HG03039 (cell line): Measurements from ENCODE around the gene DEFB119.
"Not testable (repeated sequence)": the region's sequence is repeated elsewhere in the genome, so short reads cannot be mapped to it uniquely, and the experiment has no call there.

Source experiments
- ATAC-seq: cut with Tn5 transposase; IDR thresholded peaks from one replicate; pipeline ENCODE4 v1.9.1; 2021; ENCODE audit warnings: mild to moderate bottlenecking, moderate library complexity; ENCODE audit not compliant: unreplicated experiment

The DEFB119 gene, protein sequence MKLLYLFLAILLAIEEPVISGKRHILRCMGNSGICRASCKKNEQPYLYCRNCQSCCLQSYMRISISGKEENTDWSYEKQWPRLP

DNA sequence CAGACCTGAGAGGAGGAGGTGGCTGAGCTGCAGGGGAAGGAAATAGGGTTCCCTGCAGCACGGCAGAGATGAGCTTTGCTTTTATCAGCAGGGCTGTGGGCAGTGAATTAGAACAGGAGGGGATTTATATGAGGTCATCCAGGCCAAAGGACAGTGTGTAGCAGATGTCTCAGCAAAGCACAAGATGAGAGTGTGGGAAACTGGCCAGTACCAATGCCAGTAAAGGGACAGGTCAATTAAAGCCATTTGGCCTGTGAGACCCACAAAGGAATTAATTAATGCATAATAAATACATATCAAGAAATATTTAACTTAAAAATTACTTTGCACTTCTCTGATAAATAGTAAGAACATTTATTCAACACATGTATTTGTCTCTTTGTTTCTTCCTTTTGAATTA, at the start of gene DEFB119:
Gene DEFB119, minus strand, starts transcription at position 101 of the 400 bp plus-strand sequence. CDS start 107 bp downstream, outside the sequence.
- no peak for ATAC-seq

- ATAC-seq: no peak
These were observed 40.3 kb upstream of the DEFB119 start for GRCh38 chr20:31430568-31431115.

GRCh38 chr20:31427576-31427975, 37.2 kb upstream of the DEFB119 start:
- not testable (repeated sequence) for ATAC-seq

DNA sequence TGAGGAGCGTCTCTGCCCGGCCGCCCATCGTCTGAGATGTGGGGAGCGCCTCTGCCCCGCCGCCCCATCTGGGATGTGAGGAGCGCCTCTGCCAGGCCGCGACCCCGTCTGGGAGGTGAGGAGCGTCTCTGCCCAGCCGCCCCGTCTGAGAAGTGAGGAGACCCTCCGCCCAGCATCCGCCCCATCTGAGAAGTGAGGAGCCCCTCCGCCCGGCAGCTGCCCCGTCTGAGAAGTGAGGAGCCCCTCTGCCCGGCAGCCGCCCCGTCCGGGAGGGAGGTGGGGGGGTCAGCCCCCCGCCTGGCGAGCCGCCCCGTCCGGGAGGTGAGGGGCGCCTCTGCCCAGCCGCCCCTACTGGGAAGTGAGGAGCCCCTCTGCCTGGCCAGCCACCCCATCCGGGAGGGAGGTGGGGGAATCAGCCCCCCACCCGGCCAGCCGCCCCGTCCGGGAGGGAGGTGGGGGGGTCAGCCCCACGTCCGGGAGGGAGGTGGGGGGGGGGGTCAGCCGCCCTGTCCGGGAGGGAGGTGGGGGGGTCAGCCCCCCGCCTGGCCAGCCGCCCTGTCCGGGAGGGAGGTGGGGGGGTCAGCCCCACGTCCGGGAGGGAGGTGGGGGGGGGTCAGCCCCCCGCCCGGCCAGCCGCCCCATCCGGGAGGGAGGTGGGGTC, 36.6 kb upstream of the DEFB119 start:
- not testable (repeated sequence) for ATAC-seq

GRCh38 chr20:31425797-31426196, 35.4 kb upstream of the DEFB119 start:
- ATAC-seq: no peak

DNA sequence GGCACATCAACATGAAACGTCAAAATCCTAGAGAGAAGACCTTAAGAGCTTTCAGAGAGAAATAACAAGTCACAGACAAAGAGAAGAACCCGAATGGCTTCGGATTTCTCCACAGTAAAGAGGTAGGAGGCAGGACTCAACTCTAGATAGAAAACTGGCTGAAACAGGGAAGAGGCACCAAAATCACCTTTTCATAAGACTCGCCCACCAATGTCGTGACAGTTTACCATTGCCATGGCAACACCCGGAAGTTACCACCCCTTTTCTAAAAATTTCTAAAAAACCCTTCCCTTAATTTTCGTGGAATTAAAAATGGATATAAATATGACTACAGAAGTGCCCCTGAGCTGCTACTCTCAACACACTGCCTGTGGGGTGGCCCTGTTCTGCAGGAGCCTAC, 27.9 kb upstream of the DEFB119 start:
- ATAC-seq: no peak

GRCh38 chr20:31415653-31416052, 25.3 kb upstream of the DEFB119 start:
- no peak for ATAC-seq

DNA sequence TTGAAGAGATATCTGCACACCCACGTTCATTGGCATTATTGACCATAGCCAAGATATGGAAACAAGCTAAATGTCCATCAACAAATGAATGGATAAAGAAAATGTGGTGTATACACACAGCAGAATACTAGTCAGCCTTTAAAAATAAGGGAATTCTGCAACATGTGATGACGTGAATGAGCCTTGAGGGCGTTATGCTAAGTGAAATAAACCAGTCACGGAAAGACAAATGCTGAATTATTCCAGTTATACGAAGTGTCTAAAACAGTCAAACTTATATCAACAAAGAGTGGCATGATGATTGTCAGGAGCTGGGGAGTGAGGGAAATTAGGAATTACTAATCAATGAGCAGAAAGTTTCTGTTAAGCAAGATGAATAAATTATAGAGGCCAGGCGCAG, 24.0 kb upstream of the DEFB119 start:
- ATAC-seq: no peak

DNA sequence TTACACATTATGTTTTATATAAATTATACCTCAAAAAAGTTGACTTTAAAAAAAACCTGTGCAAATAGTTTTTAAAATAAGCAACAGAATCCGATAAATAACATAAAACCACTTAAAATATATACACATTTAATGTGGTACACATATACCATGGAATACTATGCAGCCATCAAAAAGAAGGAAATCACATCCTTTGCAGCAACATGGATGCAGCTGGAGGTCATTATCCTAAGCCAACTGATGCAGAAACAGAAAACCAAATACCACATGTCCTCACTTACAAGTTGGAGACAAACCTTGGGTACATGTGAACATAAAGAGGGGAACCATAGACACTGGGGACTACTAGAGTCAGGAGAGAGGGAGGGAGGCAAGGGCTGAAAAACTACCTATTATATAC, 19.6 kb upstream of the DEFB119 start:
- no peak for ATAC-seq

DNA sequence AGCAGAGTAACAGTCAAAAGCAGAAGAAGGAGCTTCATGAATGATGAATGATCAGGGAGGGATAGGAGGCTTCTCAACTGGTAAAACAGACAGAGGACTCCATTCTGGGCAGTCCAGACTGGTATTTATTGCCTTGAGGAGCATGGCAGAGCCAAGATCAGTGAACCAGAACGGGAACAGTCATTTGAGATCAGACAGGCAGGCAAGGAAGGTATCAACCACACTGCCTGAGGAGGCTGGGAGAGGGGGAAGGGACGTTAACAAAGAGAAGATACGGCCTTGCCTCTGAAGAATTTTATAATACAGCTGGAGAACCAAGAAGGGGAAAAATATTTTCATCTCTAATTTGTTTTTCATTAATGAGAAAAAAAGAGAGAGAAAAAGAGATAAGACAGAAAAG, 15.7 kb upstream of the DEFB119 start, which contains the start of gene DEFB121:
Gene DEFB121, minus strand, starts transcription at position 101 of the 400 bp plus-strand sequence. Its CDS starts 63 bp downstream, at position 38.
- no peak for ATAC-seq

- ATAC-seq: no peak
These were observed 13.5 kb upstream of the DEFB119 start for GRCh38 chr20:31403886-31404285.

- no peak for ATAC-seq
These were observed 4.5 kb upstream of the DEFB119 start for GRCh38 chr20:31394900-31395299.

- ATAC-seq: no peak
These were observed 2.4 kb upstream of the DEFB119 start for GRCh38 chr20:31392836-31393235.

DNA sequence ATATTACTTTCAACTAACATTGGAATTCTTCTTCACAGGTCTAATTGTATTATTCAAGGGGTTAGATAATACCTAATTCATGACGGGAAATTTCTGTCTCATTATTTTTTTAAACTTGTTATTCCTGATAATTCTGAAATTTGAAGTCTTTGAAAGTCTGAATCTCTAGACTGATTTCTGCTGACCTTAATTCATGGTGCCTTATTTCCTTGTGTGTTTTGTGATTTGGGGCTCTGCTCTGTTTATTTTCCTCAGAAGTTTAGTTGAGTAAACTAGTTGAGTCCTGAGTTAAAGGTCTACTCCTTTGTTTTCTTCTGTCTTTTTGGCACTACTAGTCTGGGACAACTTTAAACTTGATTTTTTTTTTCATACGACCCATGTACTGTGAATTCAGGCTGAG, 16.0 kb downstream of the DEFB119 start:
- no peak for ATAC-seq

GRCh38 chr20:31368301-31368700, 22.1 kb downstream of the DEFB119 start, which contains the start of gene DEFB118:
Gene DEFB118 (plus strand): TSS chr20:31368601. CDS start chr20:31368651, 50 bp downstream.
- no peak for ATAC-seq

GRCh38 chr20:31364272-31364671, 26.1 kb downstream of the DEFB119 start:
- ATAC-seq: not testable (repeated sequence)

DNA sequence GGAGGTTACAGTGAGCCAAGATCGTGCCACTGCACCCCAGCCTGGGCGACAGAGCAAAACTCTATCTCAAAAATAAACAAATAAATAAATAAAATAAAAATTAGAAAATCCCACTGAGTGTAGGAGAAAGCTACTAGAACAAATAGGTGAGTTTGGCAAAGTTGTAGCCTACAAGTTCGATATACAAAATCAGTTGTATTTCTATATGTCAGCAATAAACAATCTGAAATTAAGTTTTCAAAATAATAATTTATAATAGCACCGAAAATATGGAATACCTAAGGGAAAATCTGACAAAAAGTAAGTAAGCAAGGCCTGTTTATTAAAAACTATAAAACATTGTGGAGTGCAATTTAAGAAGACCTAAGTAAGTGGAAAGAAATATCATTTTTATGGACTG, 27.1 kb downstream of the DEFB119 start:
- ATAC-seq: no peak

DNA sequence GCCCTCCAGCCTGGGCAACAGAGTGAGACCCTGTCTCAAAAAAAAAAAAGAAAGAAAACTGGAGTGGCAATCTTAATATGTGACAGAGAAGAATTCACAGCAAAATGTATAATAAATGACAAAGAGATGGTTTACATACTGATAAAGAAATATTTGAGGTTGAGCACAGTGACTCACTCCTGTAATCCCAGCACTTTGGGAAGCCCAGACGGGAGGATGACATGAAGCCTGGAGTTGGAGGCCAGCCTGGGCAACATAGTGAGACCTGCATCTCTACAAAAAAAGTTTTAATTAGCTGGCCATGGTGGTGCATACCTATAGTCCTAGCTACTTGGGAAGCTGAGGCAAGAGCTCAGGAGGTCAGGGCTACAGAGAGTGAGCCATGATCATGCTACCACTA, 34.4 kb downstream of the DEFB119 start:
- no peak for ATAC-seq

DNA sequence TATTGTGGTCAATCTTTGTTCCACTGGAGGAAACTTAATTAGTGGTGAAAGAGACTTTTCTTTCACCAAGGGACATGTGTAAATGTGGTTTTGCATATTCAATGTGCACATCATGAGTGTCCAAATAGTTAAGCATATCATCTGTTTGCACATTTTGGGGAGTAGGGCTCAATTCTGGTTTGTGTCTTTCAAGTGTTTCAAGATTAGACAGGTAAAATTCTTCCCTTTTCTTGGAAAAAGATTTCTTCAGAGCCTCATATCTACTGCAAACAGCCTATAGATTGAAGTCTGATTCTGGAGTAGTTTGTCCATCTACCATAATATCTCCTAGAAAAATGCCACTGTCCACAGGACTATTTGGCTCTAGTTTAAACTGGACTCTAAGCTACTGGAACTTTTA, 48.9 kb downstream of the DEFB119 start:
- ATAC-seq: no peak

- no peak for ATAC-seq
These were observed 59.5 kb downstream of the DEFB119 start for GRCh38 chr20:31330893-31331292.
